Thoracic aorta (tissue), 2 donors: ENCODE results near the gene TYW1. TPM values are rescaled to one million over a fixed set of nuclear protein-coding genes. Genes with fewer than 3 reads are reported as not detected.
A peak's percentile ranks its signal among the peaks of the same experiment; 100 is the strongest.

Experiments used
- ATAC-seq: fragments of 150-250 bp; one replicate; pipeline ENCODE4 v1.8.0; 2017; ENCODE audit warnings: low read depth; ENCODE audit not compliant: insufficient number of reproducible peaks, low FRiP score
- DNase-seq: peaks from one replicate; pipeline ENCODE4 v3.0.0-alpha.2; 2020; ENCODE audit warnings: low spot score
- H3K27ac ChIP-seq, 2 donors: fragments of 200-600 bp; sonication (generic); 1 replicate in 1 of 2; 2 replicates in 1 of 2; pipeline ENCODE4 v1.5.1; 2016; ENCODE audit warnings: mild to moderate bottlenecking in 2 of 2, moderate library complexity in 2 of 2
- H3K27me3 ChIP-seq: fragments of 200-600 bp; sonication (generic); replicated peaks from 2 replicates; pipeline ENCODE4 v1.6.0; 2016; ENCODE audit warnings: mild to moderate bottlenecking; ENCODE audit not compliant: insufficient read depth
- H3K36me3 ChIP-seq: fragments of 200-600 bp; sonication (generic); one replicate; pipeline ENCODE4 v1.5.1; 2016
- H3K4me1 ChIP-seq, 2 donors: fragments of 200-600 bp; sonication (generic); 1 replicate in 1 of 2; 2 replicates in 1 of 2; pipeline versions ENCODE4 v1.5.1 to v1.6.0; 2016; ENCODE audit warnings: low read depth in 2 of 2, mild to moderate bottlenecking in 1 of 2; ENCODE audit not compliant: control insufficient read depth in 1 of 2
- H3K4me3 ChIP-seq: fragments of 200-600 bp; sonication (generic); 2 replicates; pipeline ENCODE4 v1.5.1; 2016; ENCODE audit warnings: mild to moderate bottlenecking
- H3K9me3 ChIP-seq: fragments of 200-600 bp; sonication (generic); 2 replicates; pipeline ENCODE4 v1.5.1; 2016
- total RNA-seq, 2 donors: library from RNA; depleted of rRNA; stranded (reverse); fragments of >200 nt; gene quantifications; one replicate each; pipeline versions ENCODE4 v1.1.0 to v1.2.3, GENCODE V29; 2016
- TF ChIP-seq, protein P1 (sequence below): fragments of 200-600 bp; sonication (generic); IDR thresholded peaks from one replicate; pipeline ENCODE4 v1.5.1; 2019; ENCODE audit warnings: antibody characterized with exemption

TYW1 gene
- total RNA-seq, 2 donors from 2014 or later: 64.3 to 91.0 TPM

DNA sequence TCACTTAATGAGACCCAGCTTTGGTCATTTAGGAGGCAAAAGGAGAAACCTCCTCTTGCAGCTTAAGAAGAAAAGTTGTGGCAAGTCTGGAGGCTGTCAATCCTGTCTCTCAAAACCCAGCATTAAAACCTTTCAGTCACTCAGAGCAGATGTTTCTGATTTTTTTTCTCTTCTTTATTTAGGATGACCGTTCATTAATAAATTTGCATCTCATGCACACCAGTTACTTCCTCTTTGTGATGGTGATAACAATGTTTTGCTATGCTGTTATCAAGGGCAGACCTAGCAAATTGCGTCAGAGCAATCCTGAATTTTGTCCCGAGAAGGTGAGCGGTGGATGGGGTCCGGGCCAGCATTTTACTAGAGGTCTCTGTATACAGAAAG lies 43.6 kb upstream of the TYW1 start:
- no peak for DNase-seq
- TF ChIP-seq, protein P1, sequence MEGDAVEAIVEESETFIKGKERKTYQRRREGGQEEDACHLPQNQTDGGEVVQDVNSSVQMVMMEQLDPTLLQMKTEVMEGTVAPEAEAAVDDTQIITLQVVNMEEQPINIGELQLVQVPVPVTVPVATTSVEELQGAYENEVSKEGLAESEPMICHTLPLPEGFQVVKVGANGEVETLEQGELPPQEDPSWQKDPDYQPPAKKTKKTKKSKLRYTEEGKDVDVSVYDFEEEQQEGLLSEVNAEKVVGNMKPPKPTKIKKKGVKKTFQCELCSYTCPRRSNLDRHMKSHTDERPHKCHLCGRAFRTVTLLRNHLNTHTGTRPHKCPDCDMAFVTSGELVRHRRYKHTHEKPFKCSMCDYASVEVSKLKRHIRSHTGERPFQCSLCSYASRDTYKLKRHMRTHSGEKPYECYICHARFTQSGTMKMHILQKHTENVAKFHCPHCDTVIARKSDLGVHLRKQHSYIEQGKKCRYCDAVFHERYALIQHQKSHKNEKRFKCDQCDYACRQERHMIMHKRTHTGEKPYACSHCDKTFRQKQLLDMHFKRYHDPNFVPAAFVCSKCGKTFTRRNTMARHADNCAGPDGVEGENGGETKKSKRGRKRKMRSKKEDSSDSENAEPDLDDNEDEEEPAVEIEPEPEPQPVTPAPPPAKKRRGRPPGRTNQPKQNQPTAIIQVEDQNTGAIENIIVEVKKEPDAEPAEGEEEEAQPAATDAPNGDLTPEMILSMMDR: no peak

DNA sequence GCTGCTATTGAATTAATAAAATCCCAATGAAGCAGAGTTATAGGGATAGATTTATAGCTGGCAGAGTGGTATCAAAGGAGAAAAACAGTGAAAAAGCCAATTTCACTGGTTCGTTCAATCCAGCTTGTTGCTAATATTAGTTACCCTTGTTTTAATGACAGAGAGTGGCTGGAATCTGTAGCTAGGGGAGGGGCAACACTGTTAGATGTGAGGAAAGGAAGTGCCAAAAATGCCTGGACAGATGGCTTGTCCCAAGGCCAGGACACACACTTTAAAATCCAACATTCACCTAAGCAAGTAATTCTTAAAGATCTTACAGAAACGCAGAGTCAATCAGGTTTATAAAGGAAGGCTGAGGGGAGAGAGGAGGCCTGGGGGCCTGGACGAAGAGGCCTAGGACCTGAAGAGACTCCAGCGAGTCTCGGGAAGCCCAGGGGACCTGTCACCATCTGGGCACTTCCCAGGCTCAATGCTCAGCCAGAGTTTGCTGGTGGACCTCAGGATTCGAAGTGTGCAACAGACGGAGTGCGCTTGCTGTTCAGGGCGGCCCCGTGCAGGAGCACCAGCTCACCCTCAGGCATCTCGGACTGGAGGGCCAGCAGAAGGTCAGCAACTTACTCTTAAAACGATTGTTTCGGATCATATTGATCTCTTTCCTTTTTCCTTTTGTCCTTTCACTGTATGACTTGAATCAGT lies 38.9 kb upstream of the TYW1 start:
- Histone ChIP-seq H3K27ac (peak overlapping the region; percentile 53 to 60), H3K4me3 (no peak overlapping the region), H3K4me1 (peaks cover 0 to 20% of the 10 kb centered on the region in 2 donors), H3K27me3 (no peaks in the 10 kb centered on the region), H3K9me3 (no peaks in the 10 kb centered on the region), H3K36me3 (peaks cover 39% of the 10 kb centered on the region)
- TF ChIP-seq, protein P1: no peak
- peak; percentile 52 for ATAC-seq
- no peak for DNase-seq

More for the DNA sequence above, 43.6 kb upstream of the TYW1 start:
- Histone ChIP-seq H3K36me3 (peaks cover 62% of the 10 kb centered on the region), H3K27ac (no peak overlapping the region), H3K9me3 (no peaks in the 10 kb centered on the region), H3K4me3 (no peak overlapping the region), H3K27me3 (no peaks in the 10 kb centered on the region), H3K4me1 (peaks cover 0 to 17% of the 10 kb centered on the region in 2 donors)
- no peak for ATAC-seq

DNA sequence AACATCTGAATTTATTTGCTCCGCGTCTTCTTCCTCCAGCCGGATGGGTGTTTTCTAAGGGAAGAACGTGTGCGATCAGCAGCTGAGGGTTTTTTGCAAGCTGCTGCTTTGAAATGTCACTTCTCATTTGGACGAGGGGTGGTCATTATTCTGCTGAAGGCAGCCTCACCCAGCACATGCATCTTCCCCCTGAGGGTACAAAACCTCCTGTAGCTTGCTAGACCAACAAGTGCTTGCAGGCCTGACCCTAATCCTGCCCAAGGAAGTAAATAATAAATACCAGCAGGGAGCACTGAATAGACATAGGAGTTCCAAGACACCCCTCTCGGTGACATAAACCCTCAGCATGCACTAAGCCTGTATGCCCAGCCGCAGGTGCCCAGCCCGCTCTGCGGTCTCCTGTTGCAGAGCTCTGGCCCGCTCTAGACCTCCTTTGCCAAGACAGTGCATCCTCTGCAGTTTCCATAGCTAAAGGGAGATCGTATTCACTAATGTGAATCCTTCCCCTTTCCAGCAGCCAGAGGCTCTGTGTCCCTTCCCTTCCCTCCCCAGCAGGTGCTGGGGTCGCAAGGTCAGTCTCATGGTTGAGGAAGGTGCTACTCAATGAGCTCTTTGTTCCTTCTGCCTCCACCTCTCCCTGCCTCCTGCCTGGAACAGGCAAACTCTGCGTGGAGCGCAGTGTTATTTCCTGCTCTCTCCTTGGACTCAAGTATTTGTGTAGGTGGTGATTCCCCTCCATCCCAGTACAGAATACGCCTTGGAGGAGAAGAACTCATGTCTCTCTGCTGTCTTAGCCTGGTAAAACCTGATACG lies 37.9 kb upstream of the TYW1 start:
- no peak for DNase-seq
- no peaks in the 10 kb centered on the region for H3K9me3 ChIP-seq
- H3K27ac ChIP-seq: peak overlapping the region in 1 of 2 donors; percentile 60
- H3K27me3 ChIP-seq: no peaks in the 10 kb centered on the region
- peaks cover 0 to 20% of the 10 kb centered on the region in 2 donors for H3K4me1 ChIP-seq
- TF ChIP-seq, protein P1: no peak
- no peak for ATAC-seq
- peaks cover 29% of the 10 kb centered on the region for H3K36me3 ChIP-seq
- H3K4me3 ChIP-seq: no peak overlapping the region

DNA sequence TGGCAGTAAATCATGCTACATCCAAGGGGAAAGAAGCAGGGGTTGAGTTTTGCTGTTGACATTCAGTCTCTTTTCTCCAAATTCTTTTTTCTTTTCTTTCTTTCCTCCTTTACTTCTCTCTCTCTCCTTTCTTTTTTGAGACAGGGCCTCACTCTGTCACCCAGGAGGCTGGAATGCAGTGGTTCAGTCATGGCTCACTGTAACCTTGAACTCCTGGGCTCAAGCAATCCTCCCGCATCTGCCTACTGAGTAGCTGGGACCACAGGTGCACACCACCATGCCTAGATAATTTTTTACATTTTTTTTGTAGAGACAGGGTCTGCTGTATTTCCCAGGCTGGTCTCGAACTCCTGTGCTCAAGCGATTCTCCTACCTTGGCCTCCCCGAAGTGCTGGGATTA lies 36.4 kb upstream of the TYW1 start:
- H3K36me3 ChIP-seq: peaks cover 19% of the 10 kb centered on the region
- TF ChIP-seq, protein P1: no peak
- no peak for DNase-seq

DNA sequence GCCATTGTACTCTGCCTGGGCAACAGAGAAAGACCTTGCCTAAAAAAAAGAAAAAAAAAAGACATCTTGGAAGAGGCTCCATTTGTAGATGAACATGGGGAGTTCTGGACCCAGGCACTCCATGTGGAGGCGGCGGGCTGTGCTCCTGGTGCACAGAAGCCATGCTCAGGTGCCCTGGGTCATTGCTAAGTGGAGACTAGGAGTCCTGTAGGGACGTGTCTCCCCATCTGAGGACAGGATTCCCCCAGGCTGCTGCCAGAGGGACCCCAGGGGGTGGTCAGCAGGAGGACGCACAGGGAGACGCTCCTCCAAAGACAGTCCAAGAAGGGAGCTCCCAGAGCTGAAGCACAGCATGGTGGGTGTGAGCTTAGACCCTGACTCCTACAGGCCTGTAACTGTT lies 35.5 kb upstream of the TYW1 start:
- no peaks in the 10 kb centered on the region for H3K9me3 ChIP-seq
- DNase-seq (no peak), ATAC-seq (no peak)
- H3K4me3 ChIP-seq: no peak overlapping the region
- no peaks in the 10 kb centered on the region for H3K27me3 ChIP-seq
- peaks cover 14% of the 10 kb centered on the region for H3K36me3 ChIP-seq
- no peak overlapping the region for H3K27ac ChIP-seq
- peaks cover 0 to 20% of the 10 kb centered on the region in 2 donors for H3K4me1 ChIP-seq
- TF ChIP-seq, protein P1: no peak

More for the DNA sequence above, 36.4 kb upstream of the TYW1 start:
- ATAC-seq: no peak
- H3K9me3 ChIP-seq: no peaks in the 10 kb centered on the region
- H3K4me3 ChIP-seq: no peak overlapping the region
- H3K4me1 ChIP-seq: peaks cover 0 to 20% of the 10 kb centered on the region in 2 donors
- no peaks in the 10 kb centered on the region for H3K27me3 ChIP-seq
- no peak overlapping the region for H3K27ac ChIP-seq
